OCI-LY3 (cell line): ENCODE data around the gene CDK5RAP3.

ENCODE experiments used
- H2AFZ ChIP-seq: fragments of 200-600, 300-600 bp; shearing (Covaris generic); 2 replicates; pipeline ENCODE4 v1.6.0; 2014; ENCODE audit warnings: antibody characterized with exemption, low read depth, low read length
- H3K27ac ChIP-seq: fragments of 200-600, 300-600 bp; sonication (generic); 2 replicates; pipeline ENCODE4 v1.5.1; 2014; ENCODE audit warnings: mild to moderate bottlenecking, low read length, moderate library complexity, mixed read lengths
- H3K27me3 ChIP-seq: fragments of 200-600, 300-600 bp; sonication (generic); 2 replicates; pipeline ENCODE4 v1.6.1; 2014; ENCODE audit warnings: low read depth, low read length, mixed read lengths
- H3K36me3 ChIP-seq: fragments of 200-600, 300-600 bp; sonication (generic); replicated peaks from 2 replicates; pipeline ENCODE3; 2014; ENCODE audit warnings: low read depth, low read length, mixed read lengths
- H3K4me1 ChIP-seq: fragments of 300-600, 200-600 bp; sonication (generic); 2 replicates; pipeline ENCODE4 v1.6.1; 2014; ENCODE audit warnings: low read length, mixed read lengths
- H3K4me2 ChIP-seq: fragments of 200-600, 300-600 bp; sonication (generic); 2 replicates; pipeline ENCODE4 v1.6.1; 2014; ENCODE audit warnings: low read length, mixed read lengths
- H3K4me3 ChIP-seq: fragments of 300-600, 200-600 bp; sonication (generic); 2 replicates; pipeline ENCODE4 v1.5.1; 2014; ENCODE audit warnings: antibody characterized with exemption, mild to moderate bottlenecking, low read length, moderate library complexity
- H3K79me2 ChIP-seq: fragments of 300-600, 200-600 bp; shearing (Covaris generic); 2 replicates; pipeline ENCODE4 v1.6.1; 2014; ENCODE audit warnings: mild to moderate bottlenecking, low read length, mixed read lengths
- H3K9ac ChIP-seq: fragments of 300-600, 200-600 bp; shearing (Covaris generic); 2 replicates; pipeline ENCODE4 v1.6.0; 2014; ENCODE audit warnings: mild to moderate bottlenecking, low read length, moderate library complexity
- H3K9me3 ChIP-seq: fragments of 200-600, 300-600 bp; shearing (Covaris generic); 2 replicates; pipeline ENCODE4 v1.6.1; 2014; ENCODE audit warnings: low read length, mixed read lengths; ENCODE audit not compliant: insufficient read depth
- H4K20me1 ChIP-seq: fragments of 200-600, 300-600 bp; sonication (generic); 2 replicates; pipeline ENCODE4 v1.6.1; 2016; ENCODE audit warnings: low read length, mixed read lengths; ENCODE audit not compliant: insufficient read depth
- EZH2phosphoT487 ChIP-seq: fragments of 200-600 bp; shearing (Covaris generic); IDR thresholded peaks from 2 replicates; pipeline ENCODE4 v1.6.1; 2018; ENCODE audit warnings: antibody characterized with exemption, mixed run types, low read depth
- TF ChIP-seq, protein P1 (sequence below): fragments of 200-600, 300-600 bp; sonication (generic); IDR thresholded peaks from 2 replicates; pipeline ENCODE4 v1.5.1; 2014; ENCODE audit warnings: antibody characterized with exemption, low read length, low read depth

The CDK5RAP3 gene

DNA sequence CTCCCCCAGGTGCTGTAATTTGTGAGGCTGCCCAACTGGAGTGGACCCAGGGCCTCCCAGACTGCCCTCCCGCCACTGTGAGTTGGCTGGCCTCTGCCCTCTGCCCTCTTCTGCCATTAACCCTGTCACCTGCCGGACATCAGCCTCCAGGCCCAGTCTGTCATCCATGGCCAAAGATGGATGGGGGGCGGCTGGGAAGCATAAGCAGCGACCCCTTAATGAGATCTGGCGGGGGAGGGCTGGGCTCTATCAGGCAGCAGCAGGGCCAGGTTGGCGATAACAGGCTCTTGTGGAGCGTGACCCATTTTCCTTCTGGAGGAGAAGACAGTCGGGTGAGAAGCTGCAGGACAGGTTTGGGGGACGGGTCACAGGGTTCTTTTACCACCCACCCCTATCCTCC is 25.3 kb downstream of the CDK5RAP3 start:
- no peak overlapping the region for H3K4me2 ChIP-seq
- no peaks in the 10 kb centered on the region for H3K36me3 ChIP-seq
- no peak overlapping the region for H3K27ac ChIP-seq
- no peak for TF ChIP-seq EZH2phosphoT487
- TF ChIP-seq, protein P1, sequence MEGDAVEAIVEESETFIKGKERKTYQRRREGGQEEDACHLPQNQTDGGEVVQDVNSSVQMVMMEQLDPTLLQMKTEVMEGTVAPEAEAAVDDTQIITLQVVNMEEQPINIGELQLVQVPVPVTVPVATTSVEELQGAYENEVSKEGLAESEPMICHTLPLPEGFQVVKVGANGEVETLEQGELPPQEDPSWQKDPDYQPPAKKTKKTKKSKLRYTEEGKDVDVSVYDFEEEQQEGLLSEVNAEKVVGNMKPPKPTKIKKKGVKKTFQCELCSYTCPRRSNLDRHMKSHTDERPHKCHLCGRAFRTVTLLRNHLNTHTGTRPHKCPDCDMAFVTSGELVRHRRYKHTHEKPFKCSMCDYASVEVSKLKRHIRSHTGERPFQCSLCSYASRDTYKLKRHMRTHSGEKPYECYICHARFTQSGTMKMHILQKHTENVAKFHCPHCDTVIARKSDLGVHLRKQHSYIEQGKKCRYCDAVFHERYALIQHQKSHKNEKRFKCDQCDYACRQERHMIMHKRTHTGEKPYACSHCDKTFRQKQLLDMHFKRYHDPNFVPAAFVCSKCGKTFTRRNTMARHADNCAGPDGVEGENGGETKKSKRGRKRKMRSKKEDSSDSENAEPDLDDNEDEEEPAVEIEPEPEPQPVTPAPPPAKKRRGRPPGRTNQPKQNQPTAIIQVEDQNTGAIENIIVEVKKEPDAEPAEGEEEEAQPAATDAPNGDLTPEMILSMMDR, result no peak
- H3K9ac ChIP-seq, result no peak overlapping the region
- no peak overlapping the region for H3K4me3 ChIP-seq
- H3K4me1 ChIP-seq, result no peaks in the 10 kb centered on the region
- H3K79me2 ChIP-seq, result no peaks in the 10 kb centered on the region
- no peaks in the 10 kb centered on the region for H4K20me1 ChIP-seq
- H3K27me3 ChIP-seq, result no peaks in the 10 kb centered on the region
- H2AFZ ChIP-seq, result no peak overlapping the region
- H3K9me3 ChIP-seq, result no peaks in the 10 kb centered on the region

GRCh38 chr17:47997586-47997985 is 26.7 kb downstream of the CDK5RAP3 start:
- no peaks in the 10 kb centered on the region for H3K27me3 ChIP-seq
- TF ChIP-seq, protein P1, result no peak

GRCh38 chr17:47998044-47998443 is 27.1 kb downstream of the CDK5RAP3 start:
- Histone ChIP-seq H2AFZ (no peak overlapping the region), H3K27ac (no peak overlapping the region), H3K4me2 (no peak overlapping the region), H3K36me3 (no peaks in the 10 kb centered on the region), H3K4me3 (no peak overlapping the region), H3K79me2 (no peaks in the 10 kb centered on the region), H3K4me1 (peaks cover 10% of the 10 kb centered on the region), H3K27me3 (no peaks in the 10 kb centered on the region), H3K9ac (no peak overlapping the region), H3K9me3 (no peaks in the 10 kb centered on the region), H4K20me1 (no peaks in the 10 kb centered on the region)
- TF ChIP-seq, protein P1, result no peak

More at GRCh38 chr17:47997586-47997985, 26.7 kb downstream of the CDK5RAP3 start:
- no peaks in the 10 kb centered on the region for H4K20me1 ChIP-seq
- no peaks in the 10 kb centered on the region for H3K36me3 ChIP-seq
- no peak overlapping the region for H2AFZ ChIP-seq
- H3K4me3 ChIP-seq, result no peak overlapping the region
- H3K9me3 ChIP-seq, result no peaks in the 10 kb centered on the region
- H3K4me2 ChIP-seq, result no peak overlapping the region
- no peaks in the 10 kb centered on the region for H3K79me2 ChIP-seq
- H3K27ac ChIP-seq, result no peak overlapping the region
- no peak overlapping the region for H3K9ac ChIP-seq
- H3K4me1 ChIP-seq, result peaks cover 6% of the 10 kb centered on the region

GRCh38 chr17:47999582-47999981 is 28.7 kb downstream of the CDK5RAP3 start:
- no peak overlapping the region for H3K4me3 ChIP-seq
- H2AFZ ChIP-seq, result peak overlapping the region; percentile 41
- no peaks in the 10 kb centered on the region for H3K9me3 ChIP-seq
- peaks cover 23% of the 10 kb centered on the region for H3K4me1 ChIP-seq
- H3K36me3 ChIP-seq, result no peaks in the 10 kb centered on the region
- H3K27ac ChIP-seq, result no peak overlapping the region
- H4K20me1 ChIP-seq, result no peaks in the 10 kb centered on the region
- TF ChIP-seq, protein P1, result no peak
- no peak for TF ChIP-seq EZH2phosphoT487
- H3K9ac ChIP-seq, result no peak overlapping the region
- H3K79me2 ChIP-seq, result no peaks in the 10 kb centered on the region
- no peaks in the 10 kb centered on the region for H3K27me3 ChIP-seq
- H3K4me2 ChIP-seq, result no peak overlapping the region
